ENCODE results near the gene MS4A13. TPM values are rescaled to one million over a fixed set of nuclear protein-coding genes. Genes with fewer than 3 reads are reported as not detected.

The MS4A13 gene
- total RNA-seq, 4 donors from 2014 or later, result not detected

DNA sequence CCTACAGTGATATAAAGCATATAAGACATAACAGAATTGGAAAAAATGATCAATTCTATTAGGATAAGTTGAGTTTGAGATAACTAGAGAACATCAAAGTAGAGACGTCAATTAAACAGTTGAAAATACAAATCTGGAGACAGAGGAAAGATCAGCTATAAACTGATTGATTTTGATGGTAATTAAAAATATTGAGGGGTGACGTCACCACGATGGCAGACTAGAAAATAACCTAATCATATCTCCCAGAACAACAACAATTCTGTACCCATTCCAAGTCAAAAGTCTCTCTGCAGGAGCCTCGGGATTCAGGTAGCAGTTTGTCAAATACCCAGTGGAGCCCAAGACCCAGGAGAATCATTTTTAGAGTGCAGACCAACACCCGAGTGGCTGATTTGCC lies 28.9 kb downstream of the MS4A13 start:
- TF ChIP-seq, protein P1, sequence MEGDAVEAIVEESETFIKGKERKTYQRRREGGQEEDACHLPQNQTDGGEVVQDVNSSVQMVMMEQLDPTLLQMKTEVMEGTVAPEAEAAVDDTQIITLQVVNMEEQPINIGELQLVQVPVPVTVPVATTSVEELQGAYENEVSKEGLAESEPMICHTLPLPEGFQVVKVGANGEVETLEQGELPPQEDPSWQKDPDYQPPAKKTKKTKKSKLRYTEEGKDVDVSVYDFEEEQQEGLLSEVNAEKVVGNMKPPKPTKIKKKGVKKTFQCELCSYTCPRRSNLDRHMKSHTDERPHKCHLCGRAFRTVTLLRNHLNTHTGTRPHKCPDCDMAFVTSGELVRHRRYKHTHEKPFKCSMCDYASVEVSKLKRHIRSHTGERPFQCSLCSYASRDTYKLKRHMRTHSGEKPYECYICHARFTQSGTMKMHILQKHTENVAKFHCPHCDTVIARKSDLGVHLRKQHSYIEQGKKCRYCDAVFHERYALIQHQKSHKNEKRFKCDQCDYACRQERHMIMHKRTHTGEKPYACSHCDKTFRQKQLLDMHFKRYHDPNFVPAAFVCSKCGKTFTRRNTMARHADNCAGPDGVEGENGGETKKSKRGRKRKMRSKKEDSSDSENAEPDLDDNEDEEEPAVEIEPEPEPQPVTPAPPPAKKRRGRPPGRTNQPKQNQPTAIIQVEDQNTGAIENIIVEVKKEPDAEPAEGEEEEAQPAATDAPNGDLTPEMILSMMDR (IDR thresholded peaks at IDR 0.05), result no peak
- TF ChIP-seq POLR2A (IDR thresholded peaks at IDR 0.05), result no peak
- no peaks in the 10 kb centered on the region for H3K9me3 ChIP-seq
- intact Hi-C loops (cut with DNase I; ENCODE audit: low total_unique reads), result no loop called here
- H3K4me3 ChIP-seq, result no peak overlapping the region
- no peaks in the 10 kb centered on the region for H3K4me1 ChIP-seq
- H3K27ac ChIP-seq, result no peak overlapping the region
- DNase-seq, result no peak
- no peaks in the 10 kb centered on the region for H3K27me3 ChIP-seq
- no peaks in the 10 kb centered on the region for H3K36me3 ChIP-seq

GRCh38 chr11:60561254-60561653 lies 46.1 kb downstream of the MS4A13 start:
- TF ChIP-seq POLR2A (IDR thresholded peaks at IDR 0.05), result no peak
- TF ChIP-seq, protein P1 (IDR thresholded peaks at IDR 0.05), result no peak
- H3K27ac ChIP-seq, result no peak overlapping the region

GRCh38 chr11:60563553-60564235 lies 48.5 kb downstream of the MS4A13 start:
- intact Hi-C loops (cut with DNase I; ENCODE audit: low total_unique reads), result no loop called here
- H3K9me3 ChIP-seq, result peaks cover 0 to 4% of the 10 kb centered on the region in 2 donors
- H3K27ac ChIP-seq, result no peak overlapping the region
- no peaks in the 10 kb centered on the region for H3K27me3 ChIP-seq
- TF ChIP-seq POLR2A (IDR thresholded peaks at IDR 0.05), result no peak
- TF ChIP-seq, protein P1 (IDR thresholded peaks at IDR 0.05), result no peak
- no peak overlapping the region for H3K4me3 ChIP-seq
- DNase-seq, result no peak
- H3K4me1 ChIP-seq, result no peaks in the 10 kb centered on the region
- no peaks in the 10 kb centered on the region for H3K36me3 ChIP-seq

More at GRCh38 chr11:60561254-60561653, 46.1 kb downstream of the MS4A13 start:
- no peak overlapping the region for H3K4me3 ChIP-seq
- no peaks in the 10 kb centered on the region for H3K4me1 ChIP-seq
- DNase-seq, result no peak
- no peaks in the 10 kb centered on the region for H3K36me3 ChIP-seq
- intact Hi-C loops (cut with DNase I; ENCODE audit: low total_unique reads), result no loop called here
- no peaks in the 10 kb centered on the region for H3K27me3 ChIP-seq
- H3K9me3 ChIP-seq, result peaks cover 0 to 4% of the 10 kb centered on the region in 2 donors

GRCh38 chr11:60566776-60567175 lies 51.6 kb downstream of the MS4A13 start:
- Histone ChIP-seq H3K4me1 (no peaks in the 10 kb centered on the region), H3K4me3 (no peak overlapping the region), H3K9me3 (peaks cover 0 to 4% of the 10 kb centered on the region in 2 donors), H3K27me3 (no peaks in the 10 kb centered on the region), H3K27ac (no peak overlapping the region), H3K36me3 (no peaks in the 10 kb centered on the region)
- DNase-seq, result no peak
- TF ChIP-seq, protein P1 (IDR thresholded peaks at IDR 0.05), result no peak
- TF ChIP-seq POLR2A (IDR thresholded peaks at IDR 0.05), result no peak
- intact Hi-C loops (cut with DNase I; ENCODE audit: low total_unique reads), result no loop called here

DNA sequence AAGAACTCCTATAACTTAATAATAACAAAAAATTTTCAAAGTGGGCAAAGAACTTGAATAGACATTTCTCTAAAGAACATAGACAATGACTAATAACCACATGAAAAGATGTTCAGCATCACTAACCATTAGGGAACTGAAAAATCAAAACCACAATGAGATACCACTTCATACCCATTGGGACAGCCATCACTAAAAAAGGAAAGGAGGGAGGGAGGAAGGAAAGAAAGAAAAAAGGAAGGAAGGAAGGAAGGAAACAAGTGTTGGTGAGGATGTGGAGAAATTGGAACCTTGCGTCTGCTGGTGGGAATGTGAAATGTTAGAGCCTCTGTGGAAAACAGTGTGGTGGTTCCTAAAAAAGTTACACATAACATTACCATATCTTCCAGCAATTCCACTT lies 55.8 kb downstream of the MS4A13 start:
- H3K27me3 ChIP-seq, result no peaks in the 10 kb centered on the region
- no peaks in the 10 kb centered on the region for H3K9me3 ChIP-seq
- intact Hi-C loops (cut with DNase I; ENCODE audit: low total_unique reads), result no loop called here
- TF ChIP-seq, protein P1 (IDR thresholded peaks at IDR 0.05), result no peak
- TF ChIP-seq POLR2A (IDR thresholded peaks at IDR 0.05), result no peak
- H3K4me1 ChIP-seq, result no peaks in the 10 kb centered on the region
- no peak overlapping the region for H3K27ac ChIP-seq
- no peaks in the 10 kb centered on the region for H3K36me3 ChIP-seq
- DNase-seq, result no peak
- no peak overlapping the region for H3K4me3 ChIP-seq
